Measurements from ENCODE around the gene IRF2BP1. TPM values are rescaled to one million over a fixed set of nuclear protein-coding genes. Genes with fewer than 3 reads are reported as not detected.

The IRF2BP1 gene
- polyA plus RNA-seq, 2 of the 4 experiments (the other 2 are of a cell fraction) = 10.9 to 23.1 TPM

GRCh38 chr19:45848922-45849321 lies 37.0 kb downstream of the IRF2BP1 start:
- FAIRE-seq (no peak), ATAC-seq (peak; percentile 72 to 84), DNase-seq (ENCODE audit: low read depth in 1 of 2, low spot score in 1 of 2) (peak; percentile 48 to 69)
- no peak overlapping the region for H3K4me3 ChIP-seq
- H3K4me2 ChIP-seq = no peak overlapping the region
- no peak for TF ChIP-seq FOSB (CRISPR knock-in tag; IDR thresholded peaks at IDR 0.05)
- TF ChIP-seq CEBPB (IDR thresholded peaks at IDR 0.05) = no peak
- no peak for TF ChIP-seq PHF8 (IDR thresholded peaks at IDR 0.05; ENCODE audit: borderline replicate concordance, low read depth)
- TF ChIP-seq ELK1 (IDR thresholded peaks at IDR 0.05; ENCODE audit: low read depth, low read length) = no peak
- TF ChIP-seq HEYL (CRISPR knock-in tag; IDR thresholded peaks at IDR 0.05) = no peak
- TF ChIP-seq POLR2A (IDR thresholded peaks at IDR 0.05; ENCODE audit: low read length) = no peak
- no peak for TF ChIP-seq FOSL2 (IDR thresholded peaks at IDR 0.05)
- no peak for TF ChIP-seq FOSL2 (CRISPR knock-in tag; IDR thresholded peaks at IDR 0.05)
- TF ChIP-seq ESRRA (IDR thresholded peaks at IDR 0.05; ENCODE audit: borderline replicate concordance, low read length) = no peak
- TF ChIP-seq SREBF2 (IDR thresholded peaks at IDR 0.05) = no peak
- TF ChIP-seq HOXB13 (CRISPR knock-in tag; IDR thresholded peaks at IDR 0.05; ENCODE audit: low read depth) = no peak
- ChIA-PET CTCF (interaction anchor here (1.0 to 16.0 kb wide), 8 partner anchors 8 to 35 kb away, joined by 3 to 169 read pairs (median 6); partner anchors contain the start of genes FOXA3 and SYMPK), POLR2A (interaction anchor here (1.3 kb wide), 1 partner anchor 14 kb away, joined by 5 read pairs; no protein-coding TSS in a partner anchor)
- no peaks in the 10 kb centered on the region for H3K9me3 ChIP-seq
- WGBS (ENCODE audit: missing lambda C conversion rate) = 83% methylated on average over 4 of the region's 4 CpGs
- no peaks in the 10 kb centered on the region for H3K4me1 ChIP-seq
- H3K27ac ChIP-seq = no peak overlapping the region

GRCh38 chr19:45847663-45848062 lies 38.3 kb downstream of the IRF2BP1 start:
- no peak for DNase-seq (ENCODE audit: low read depth in 1 of 2, low spot score in 1 of 2)
- POLR2A ChIA-PET = no interaction called here

More at GRCh38 chr19:45847663-45848062, 38.3 kb downstream of the IRF2BP1 start:
- H3K9me3 ChIP-seq = no peaks in the 10 kb centered on the region
- H3K4me2 ChIP-seq = no peak overlapping the region
- H3K27ac ChIP-seq = no peak overlapping the region
- 94% methylated on average over 13 of the region's 13 CpGs for WGBS (ENCODE audit: missing lambda C conversion rate)
- CTCF ChIA-PET = interaction anchor here (0.6 to 16.0 kb wide), 6 partner anchors 11 to 49 kb away, joined by 3 to 169 read pairs (median 4); partner anchors contain the start of genes FOXA3 and SYMPK
- no peak for ATAC-seq
- H3K4me1 ChIP-seq = no peaks in the 10 kb centered on the region
- TF ChIP-seq TP53 (CRISPR knock-in tag; IDR thresholded peaks at IDR 0.05) = no peak
- no peak for TF ChIP-seq POLR2AphosphoS2 (conservative IDR thresholded peaks at IDR 0.05; ENCODE audit: low read length)
- TF ChIP-seq MAFK (IDR thresholded peaks at IDR 0.05; ENCODE audit: partially characterized antibody) = no peak
- TF ChIP-seq CHD4 (IDR thresholded peaks at IDR 0.05; ENCODE audit: borderline replicate concordance) = no peak
- no peak for TF ChIP-seq FOSB (CRISPR knock-in tag; IDR thresholded peaks at IDR 0.05)
- no peak for TF ChIP-seq FOXS1 (CRISPR knock-in tag; IDR thresholded peaks at IDR 0.05)
- no peak for TF ChIP-seq CEBPB (IDR thresholded peaks at IDR 0.05)
- TF ChIP-seq NFE2L2 (conservative IDR thresholded peaks at IDR 0.05; ENCODE audit: low read length) = no peak
- TF ChIP-seq HOXA7 (CRISPR knock-in tag; IDR thresholded peaks at IDR 0.05) = no peak
- TF ChIP-seq E2F6 (IDR thresholded peaks at IDR 0.05; ENCODE audit: borderline replicate concordance, low read depth) = no peak
- TF ChIP-seq HMGXB4 (CRISPR knock-in tag; IDR thresholded peaks at IDR 0.05; ENCODE audit: borderline replicate concordance) = no peak
- no peak for TF ChIP-seq ELK1 (IDR thresholded peaks at IDR 0.05; ENCODE audit: low read depth, low read length)
- TF ChIP-seq CTCF (IDR thresholded peaks at IDR 0.05) = no peak
- no peak for TF ChIP-seq HEYL (CRISPR knock-in tag; IDR thresholded peaks at IDR 0.05)
- no peak for TF ChIP-seq ZFP36 (IDR thresholded peaks at IDR 0.05; ENCODE audit: borderline replicate concordance, partially characterized antibody)
- no peak for TF ChIP-seq RARB (CRISPR knock-in tag; IDR thresholded peaks at IDR 0.05)
- H3K4me3 ChIP-seq = no peak overlapping the region
- no peak for FAIRE-seq

All from A549 (cell line).